Measurements from ENCODE around the gene TMEM184A. TPM values are rescaled to one million over a fixed set of nuclear protein-coding genes. Genes with fewer than 3 reads are reported as not detected.

Gene TMEM184A
- total and polyA plus RNA-seq, 2 of the 4 experiments (the other 2 are of a cell fraction) = 0.36 to 1.9 TPM

DNA sequence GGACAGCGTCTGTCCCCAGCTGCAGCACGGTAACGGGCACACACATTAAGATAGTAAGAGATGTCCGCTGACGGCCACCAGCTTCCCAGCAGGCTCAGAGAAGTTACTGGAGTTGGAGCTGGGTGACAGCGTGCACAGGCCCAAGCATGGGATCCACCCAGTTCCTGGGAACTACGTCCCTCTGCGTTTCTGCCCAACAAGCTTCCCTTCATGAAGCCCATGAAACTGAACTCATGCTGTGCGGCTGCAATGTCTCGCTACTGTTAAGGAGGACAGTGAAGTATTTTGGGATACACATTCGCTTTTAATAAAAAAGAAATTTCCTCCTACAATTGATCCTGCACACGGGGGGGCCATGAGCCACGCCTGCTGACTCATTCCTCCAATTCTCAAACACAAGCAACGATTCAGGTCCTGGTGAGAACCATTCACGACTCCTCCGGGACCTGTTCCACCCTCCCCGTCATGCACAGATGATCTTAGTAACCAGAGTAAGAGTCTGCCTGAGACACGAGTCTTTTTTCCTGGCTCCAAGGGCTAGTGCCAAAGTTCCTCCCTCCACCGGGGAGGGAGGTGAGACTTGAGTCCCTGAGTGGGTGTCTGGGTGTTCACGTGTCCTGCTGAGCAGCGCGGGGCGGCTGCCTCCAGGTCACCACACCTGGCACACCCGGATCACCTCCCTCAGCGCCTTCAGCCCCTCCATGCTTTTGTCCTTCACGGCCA, 11.2 kb upstream of the TMEM184A start:
- peak overlapping the region; percentile 86 for H2BK5ac ChIP-seq (ENCODE audit: low read depth, low read length, poor library complexity, severe bottlenecking)
- H3K9me1 ChIP-seq (ENCODE audit: insufficient read depth, low read length) = peaks cover 17% of the 10 kb centered on the region
- intact Hi-C loops (cut with micrococcal nuclease) = no loop called here
- peaks cover 15% of the 10 kb centered on the region for H3K36me3 ChIP-seq (ENCODE audit: control insufficient read depth, insufficient read depth, low read length)
- no TSS peak for BruUV-seq (replicated peaks)
- H3K27ac ChIP-seq (ENCODE audit: insufficient read depth, low read length) = peak overlapping the region; percentile 68
- 0 out of 2 replicates have a peak overlapping the region, but pooled peaks have one; percentile 39 for H3K56ac ChIP-seq (ENCODE audit: extremely low read depth, insufficient read depth, low read length)
- no peak overlapping the region for H3K4me3 ChIP-seq (ENCODE audit: insufficient read depth, low read depth, low read length)
- H4K20me1 ChIP-seq (ENCODE audit: insufficient read depth, low read length) = no peaks in the 10 kb centered on the region; the same call in 1 of the 2 replicates
- peak overlapping the region; percentile 59 for H3K4me2 ChIP-seq (ENCODE audit: low read depth, low read length)
- peak overlapping the region; percentile 87 for H4K91ac ChIP-seq (ENCODE audit: insufficient read depth, low read depth, low read length)
- peak overlapping the region; percentile 86 for H3K4ac ChIP-seq (ENCODE audit: low read depth, low read length)
- 69% methylated on average over 7 of the region's 26 CpGs; no CpG with 5 or more reads in 1 of the 2 experiments for WGBS, 2 experiments (ENCODE audit: extremely low coverage in 2 of 2, insufficient read length in 1 of 2)
- CTCF ChIA-PET = no interaction called here
- peak; percentile 79 for DNase-seq
- no peaks in the 10 kb centered on the region for H3K9me3 ChIP-seq (ENCODE audit: control insufficient read depth, insufficient read depth, low read length)
- peak overlapping the region; percentile 77 for H3K14ac ChIP-seq (replicated peaks; ENCODE audit: low read depth, low read length)
- peak; percentile 1 for ATAC-seq (ENCODE audit: low read depth)
- 0 out of 2 replicates have a peak overlapping the region, but pooled peaks have one; percentile 27 for H3K9ac ChIP-seq (ENCODE audit: low read depth, low read length)
- TF ChIP-seq POLR2A (IDR thresholded peaks at IDR 0.05; ENCODE audit: low read depth, low read length) = no peak
- TF ChIP-seq NFE2L2 (IDR thresholded peaks at IDR 0.05; ENCODE audit: low read depth, low read length) = no peak
- no peak for TF ChIP-seq RAD21 (IDR thresholded peaks at IDR 0.05; ENCODE audit: low read length)
- TF ChIP-seq, protein P1, sequence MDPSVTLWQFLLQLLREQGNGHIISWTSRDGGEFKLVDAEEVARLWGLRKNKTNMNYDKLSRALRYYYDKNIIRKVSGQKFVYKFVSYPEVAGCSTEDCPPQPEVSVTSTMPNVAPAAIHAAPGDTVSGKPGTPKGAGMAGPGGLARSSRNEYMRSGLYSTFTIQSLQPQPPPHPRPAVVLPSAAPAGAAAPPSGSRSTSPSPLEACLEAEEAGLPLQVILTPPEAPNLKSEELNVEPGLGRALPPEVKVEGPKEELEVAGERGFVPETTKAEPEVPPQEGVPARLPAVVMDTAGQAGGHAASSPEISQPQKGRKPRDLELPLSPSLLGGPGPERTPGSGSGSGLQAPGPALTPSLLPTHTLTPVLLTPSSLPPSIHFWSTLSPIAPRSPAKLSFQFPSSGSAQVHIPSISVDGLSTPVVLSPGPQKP (IDR thresholded peaks at IDR 0.05; ENCODE audit: borderline replicate concordance, low read depth, low read length) = no peak
- TF ChIP-seq RFX5 (IDR thresholded peaks at IDR 0.05; ENCODE audit: low read depth, low read length) = no peak
- no peak for TF ChIP-seq MAZ (IDR thresholded peaks at IDR 0.05; ENCODE audit: borderline replicate concordance, low read depth, low read length)
- no peak for TF ChIP-seq RCOR1 (IDR thresholded peaks at IDR 0.05; ENCODE audit: insufficient replicate concordance, low read length)
- no peak for TF ChIP-seq MXI1 (IDR thresholded peaks at IDR 0.05; ENCODE audit: borderline replicate concordance, low read depth, low read length)
- H2AK9ac ChIP-seq (replicated peaks; ENCODE audit: low read depth, low read length, poor library complexity) = peak overlapping the region; percentile 89
- peak overlapping the region; percentile 22; the same call in 2 of the 3 replicates for H2BK15ac ChIP-seq (ENCODE audit: low read depth, low read length)
- peak overlapping the region; percentile 61 for H2BK20ac ChIP-seq (ENCODE audit: low read depth, low read length)
- in situ Hi-C loops (cut with MboI; ENCODE audit: low sequenced_read_pairs) = no loop called here
- H2BK120ac ChIP-seq (ENCODE audit: low read depth, low read length) = peak overlapping the region; percentile 67
- peak overlapping the region; percentile 81 for H2AK5ac ChIP-seq (ENCODE audit: low read depth, low read length)
- H3K27me3 ChIP-seq (ENCODE audit: control insufficient read depth, insufficient read depth, low read length) = no peaks in the 10 kb centered on the region
- H3K79me1 ChIP-seq (ENCODE audit: low read depth in 1 of 2, low read length in 2 of 2) = peaks cover 25 to 53% of the 10 kb centered on the region in 2 experiments; a peak in 3 of 4 replicates
- dilution Hi-C loops (cut with HindIII; ENCODE audit: low sequenced_read_pairs, unreplicated experiment) = no loop called here
- POLR2A ChIA-PET (ENCODE audit: unreplicated experiment) = interaction anchor here (0.5 kb wide), 1 partner anchor 832 kb away, joined by 3 read pairs; no protein-coding TSS in a partner anchor
- peak overlapping the region; percentile 60; the same call in 1 of the 2 replicates for H3K23ac ChIP-seq (ENCODE audit: low read depth, low read length)
- H3K4me1 ChIP-seq (ENCODE audit: control insufficient read depth, insufficient read depth, low read length) = peaks cover 15% of the 10 kb centered on the region
- peak overlapping the region; percentile 46; the same call in 1 of the 2 replicates for H4K5ac ChIP-seq (ENCODE audit: low read depth, low read length)
- peak overlapping the region; percentile 36; the same call in 1 of the 2 replicates for H3K18ac ChIP-seq (ENCODE audit: low read depth, low read length)
- peak overlapping the region; percentile 54 for H2AFZ ChIP-seq (replicated peaks; ENCODE audit: low read length, poor library complexity)
- peak overlapping the region in 1 of 2 experiments; percentile 66; a peak in 2 of 4 replicates for H4K8ac ChIP-seq (ENCODE audit: low read depth in 2 of 2, low read length in 2 of 2)
